GM10847 (cell line): ENCODE measurements around the gene LRRC47.

ENCODE experiments used
- POLR2A ChIP-seq: IDR thresholded peaks from 2 replicates; pipeline ENCODE4 v1.6.1; 2011; ENCODE audit not compliant: insufficient read length; ENCODE audit errors: extremely low read depth

LRRC47 gene

DNA sequence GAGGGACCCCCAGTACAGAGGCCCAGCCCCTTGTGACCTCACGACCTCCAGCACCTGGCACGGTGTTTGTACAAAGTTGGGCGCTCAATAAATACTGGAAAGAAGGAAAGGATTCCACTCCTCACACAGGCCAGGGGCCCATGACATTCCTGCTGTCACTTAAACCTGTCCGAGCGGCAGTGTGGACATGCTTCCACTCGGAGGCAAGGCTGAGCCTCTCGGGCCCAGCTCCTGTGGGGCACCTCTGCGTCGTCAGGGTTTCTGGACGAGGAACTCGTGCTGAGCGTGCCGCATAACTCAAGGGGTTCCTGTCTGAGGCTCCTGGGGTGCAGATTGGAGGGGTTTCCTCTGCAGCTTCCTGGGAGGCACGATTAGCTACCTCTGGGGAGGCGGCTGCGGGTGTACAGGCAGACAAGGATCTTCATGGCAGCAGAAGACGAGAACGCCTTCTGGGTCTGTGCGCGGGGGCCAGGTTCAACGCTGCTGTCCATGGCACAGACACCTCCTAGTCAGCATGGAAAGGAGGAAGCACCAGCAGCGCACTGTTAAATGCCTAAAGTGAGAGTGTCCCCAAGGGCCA, 27.4 kb downstream of the LRRC47 start:
- no peak for TF ChIP-seq POLR2A

DNA sequence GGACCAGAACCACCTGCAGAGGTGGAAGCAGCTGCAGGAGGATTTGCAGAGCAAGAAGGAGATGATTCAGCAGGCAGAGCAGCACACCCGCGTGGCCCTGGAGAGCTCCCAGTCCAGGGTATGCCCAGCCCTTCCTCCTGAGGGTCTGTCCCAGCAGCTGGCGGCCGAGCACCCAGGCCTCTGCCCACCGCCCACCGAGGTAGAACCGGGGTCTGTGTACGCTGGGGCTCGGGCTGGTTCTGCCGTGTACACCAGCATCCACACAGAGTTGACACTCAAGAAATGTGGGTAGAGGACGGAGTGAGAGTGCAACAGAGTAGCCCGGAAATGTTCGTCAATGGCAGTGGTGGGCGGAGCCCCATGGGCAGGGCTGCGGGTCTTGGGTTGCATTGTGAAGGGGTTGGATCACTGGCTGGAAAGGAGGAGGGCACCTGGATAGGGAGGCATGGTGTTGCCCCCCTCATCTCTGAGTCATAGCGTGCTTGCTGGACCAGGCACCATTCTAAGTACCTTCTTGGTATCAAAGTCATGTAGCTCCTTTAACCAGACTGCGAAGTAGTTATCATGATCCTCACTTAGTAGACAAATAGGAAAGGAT, 28.9 kb downstream of the LRRC47 start:
- no peak for TF ChIP-seq POLR2A

DNA sequence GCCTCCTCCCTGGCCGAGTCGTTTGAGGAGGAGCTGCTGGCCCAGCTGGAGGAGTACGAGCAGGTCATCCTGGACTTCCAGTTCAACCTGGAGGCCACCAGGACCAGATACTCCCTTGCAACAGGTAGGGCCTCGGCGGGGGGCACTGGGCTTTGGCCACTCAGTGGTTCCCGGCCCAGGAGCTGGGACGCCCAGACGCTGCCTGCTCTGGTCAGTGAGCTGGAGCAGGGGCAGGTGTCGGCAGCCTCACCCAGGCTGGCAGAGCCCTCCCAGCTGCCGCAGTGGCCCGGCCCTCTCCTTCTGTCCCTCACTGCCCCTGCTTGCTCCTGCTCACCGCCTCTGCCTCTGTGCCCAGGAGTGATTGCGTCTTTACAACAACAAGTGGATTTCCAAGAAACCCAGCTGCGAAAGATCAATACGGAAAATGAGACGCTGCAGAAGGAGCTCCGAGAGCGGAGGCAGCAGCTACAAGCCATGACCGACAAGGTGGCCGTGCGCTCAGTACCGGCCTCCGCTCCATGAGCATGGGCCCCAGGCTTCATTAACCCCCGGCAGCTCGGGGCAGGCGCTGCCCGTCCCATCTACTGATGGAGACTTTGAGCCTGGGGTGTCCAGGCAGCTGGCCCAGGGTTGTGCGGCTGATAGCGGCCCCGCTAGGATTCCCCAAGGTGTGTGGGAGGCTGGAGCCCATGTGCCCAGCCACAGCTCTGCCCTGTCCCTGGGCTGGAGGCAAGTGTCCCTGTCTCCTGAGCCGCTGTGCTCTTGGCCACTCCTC, 32.8 kb downstream of the LRRC47 start:
- no peak for TF ChIP-seq POLR2A

DNA sequence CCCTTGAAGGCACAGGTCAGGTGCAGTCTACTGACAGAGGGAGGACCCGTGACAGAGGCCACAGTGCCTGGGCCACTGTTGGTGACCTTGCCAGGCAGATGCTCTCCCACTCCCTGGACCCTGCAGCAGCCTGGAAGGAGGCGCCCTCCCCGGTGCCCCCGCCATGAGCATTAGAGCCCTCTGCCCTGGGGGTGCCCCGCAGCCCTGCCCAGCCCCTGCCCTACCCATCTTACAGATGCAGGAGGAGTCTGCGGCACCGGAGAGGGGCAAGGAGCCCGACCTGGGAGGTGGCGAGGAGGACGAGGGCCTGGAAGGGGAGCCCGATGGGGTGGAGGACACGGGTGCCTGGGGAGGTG, 33.4 kb downstream of the LRRC47 start:
- TF ChIP-seq POLR2A = no peak

DNA sequence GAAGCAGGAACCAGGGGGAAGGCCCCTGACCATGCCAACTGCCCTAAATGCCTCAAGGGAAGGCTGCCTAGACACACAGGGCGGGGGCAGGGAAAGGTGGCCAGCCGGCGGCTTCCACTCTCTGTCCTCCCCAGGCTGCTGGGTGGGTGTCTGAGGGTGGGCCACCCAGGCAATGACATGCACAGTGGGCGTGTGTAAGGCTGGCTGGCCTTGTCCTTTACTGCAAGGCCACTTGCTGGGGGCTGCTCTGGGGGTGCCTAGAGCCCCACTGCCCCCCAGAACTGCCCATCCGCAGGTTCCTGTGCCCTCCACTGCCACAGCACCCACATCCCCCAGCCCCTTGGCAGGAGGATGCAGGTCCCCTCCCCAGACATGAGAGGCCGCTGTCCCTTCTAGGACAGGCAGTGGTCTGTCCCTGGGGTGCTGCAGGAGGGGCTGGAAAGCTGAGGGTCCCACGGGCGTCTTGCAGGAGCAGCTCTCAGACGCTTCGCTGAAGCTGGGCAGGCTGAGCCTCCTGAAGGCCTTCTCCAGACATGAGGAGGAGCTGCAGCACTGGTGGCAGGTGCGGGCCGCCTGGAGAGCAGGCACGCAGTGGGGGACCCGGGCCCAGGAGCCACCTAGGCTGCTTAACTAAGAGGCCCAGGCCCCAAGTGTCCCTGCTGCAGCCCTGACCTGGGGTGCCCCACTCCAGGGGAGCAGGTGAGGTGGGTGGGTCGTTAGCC, 34.0 kb downstream of the LRRC47 start:
- TF ChIP-seq POLR2A = no peak

DNA sequence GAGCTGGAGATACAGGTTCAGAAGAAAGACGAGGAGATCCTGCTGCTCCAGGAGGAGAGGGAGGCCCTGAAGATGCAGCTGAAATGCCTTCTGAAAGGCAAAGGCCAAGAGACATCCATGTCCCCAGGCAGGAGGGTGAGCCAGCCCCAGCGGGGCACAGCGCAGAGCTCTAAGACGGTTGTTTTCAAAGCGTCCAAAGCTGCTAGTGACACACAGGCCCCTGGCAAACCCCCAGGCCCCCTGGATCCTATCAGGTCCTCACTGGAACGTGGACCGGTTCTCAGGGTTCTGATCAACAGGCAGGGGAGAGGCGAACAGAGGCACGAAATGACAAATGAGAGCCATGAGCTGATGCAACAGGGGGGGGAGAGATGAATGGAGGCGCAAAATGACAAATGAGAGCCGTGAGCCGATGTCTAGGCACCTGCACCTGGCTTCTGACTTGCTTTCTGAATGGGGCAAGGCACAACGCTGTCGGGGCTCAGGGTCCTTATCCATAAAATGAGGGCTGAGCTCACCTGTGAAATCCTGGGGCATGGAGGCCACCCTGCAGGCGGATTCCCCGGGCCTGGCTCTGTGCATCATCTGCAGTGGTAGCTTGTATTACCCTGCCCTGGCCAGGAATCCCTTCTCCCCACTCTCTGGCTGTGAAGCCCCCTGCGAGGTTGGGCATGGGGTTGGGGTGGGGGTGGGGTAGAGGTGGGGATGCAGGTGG, 34.8 kb downstream of the LRRC47 start:
- no peak for TF ChIP-seq POLR2A

DNA sequence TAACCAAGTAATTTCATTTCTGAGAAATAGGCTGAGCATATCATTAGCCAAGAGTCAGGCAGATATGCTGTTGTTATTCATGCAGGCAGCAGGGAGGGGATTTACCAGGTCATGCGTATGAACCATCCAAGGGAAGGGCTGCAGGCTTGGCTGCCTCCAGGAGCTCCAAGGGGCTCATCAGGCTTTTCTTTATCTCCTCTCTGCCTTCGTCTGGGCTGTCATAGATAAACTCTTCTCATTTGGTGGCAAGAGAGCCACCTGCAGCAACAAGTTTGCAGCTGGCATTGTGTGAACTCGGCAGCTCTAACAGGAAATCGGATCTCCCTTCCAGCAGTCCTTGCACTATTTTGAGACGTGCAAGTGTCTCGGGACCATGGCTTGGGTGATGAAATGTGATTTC, 36.5 kb downstream of the LRRC47 start:
- TF ChIP-seq POLR2A = no peak

DNA sequence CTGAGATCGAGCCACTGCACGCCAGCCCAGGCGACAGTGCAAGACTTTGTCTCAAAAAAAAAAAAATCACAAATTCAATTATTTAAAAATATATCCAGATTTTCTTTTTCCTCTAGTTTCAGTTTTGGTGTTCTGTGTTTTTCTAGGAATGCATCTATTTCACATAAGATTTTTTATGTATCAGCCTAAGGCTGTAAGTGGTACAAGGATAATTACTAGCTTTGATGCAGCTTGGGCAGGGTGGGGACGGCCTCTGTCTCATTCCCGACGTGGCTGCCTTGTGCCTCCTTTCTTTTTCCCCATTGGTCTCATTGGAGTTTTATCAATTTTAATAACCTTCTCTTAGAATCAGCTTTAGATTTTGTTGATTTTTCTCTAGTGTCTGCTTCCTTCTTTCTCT, 37.1 kb downstream of the LRRC47 start:
- no peak for TF ChIP-seq POLR2A

DNA sequence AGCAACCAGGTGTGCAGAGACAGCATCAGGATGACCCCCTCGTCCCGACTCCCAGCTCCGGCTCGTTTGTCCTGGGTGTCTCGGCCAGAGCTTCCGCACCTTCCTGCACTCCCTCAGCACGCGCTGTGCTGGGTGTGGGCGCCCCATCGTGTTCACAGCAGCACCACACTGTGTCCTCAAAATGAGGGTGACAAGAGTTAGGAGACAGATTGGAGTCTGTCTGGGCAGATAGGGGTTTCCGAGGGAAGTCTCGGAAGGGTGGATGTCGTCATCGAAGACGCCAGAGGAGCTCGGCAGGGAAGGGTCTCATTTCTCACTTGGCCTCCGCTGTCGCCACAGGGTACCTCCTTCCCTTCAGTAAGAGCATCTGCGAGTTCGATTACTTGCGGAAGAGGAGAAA, 39.9 kb downstream of the LRRC47 start:
- no peak for TF ChIP-seq POLR2A

DNA sequence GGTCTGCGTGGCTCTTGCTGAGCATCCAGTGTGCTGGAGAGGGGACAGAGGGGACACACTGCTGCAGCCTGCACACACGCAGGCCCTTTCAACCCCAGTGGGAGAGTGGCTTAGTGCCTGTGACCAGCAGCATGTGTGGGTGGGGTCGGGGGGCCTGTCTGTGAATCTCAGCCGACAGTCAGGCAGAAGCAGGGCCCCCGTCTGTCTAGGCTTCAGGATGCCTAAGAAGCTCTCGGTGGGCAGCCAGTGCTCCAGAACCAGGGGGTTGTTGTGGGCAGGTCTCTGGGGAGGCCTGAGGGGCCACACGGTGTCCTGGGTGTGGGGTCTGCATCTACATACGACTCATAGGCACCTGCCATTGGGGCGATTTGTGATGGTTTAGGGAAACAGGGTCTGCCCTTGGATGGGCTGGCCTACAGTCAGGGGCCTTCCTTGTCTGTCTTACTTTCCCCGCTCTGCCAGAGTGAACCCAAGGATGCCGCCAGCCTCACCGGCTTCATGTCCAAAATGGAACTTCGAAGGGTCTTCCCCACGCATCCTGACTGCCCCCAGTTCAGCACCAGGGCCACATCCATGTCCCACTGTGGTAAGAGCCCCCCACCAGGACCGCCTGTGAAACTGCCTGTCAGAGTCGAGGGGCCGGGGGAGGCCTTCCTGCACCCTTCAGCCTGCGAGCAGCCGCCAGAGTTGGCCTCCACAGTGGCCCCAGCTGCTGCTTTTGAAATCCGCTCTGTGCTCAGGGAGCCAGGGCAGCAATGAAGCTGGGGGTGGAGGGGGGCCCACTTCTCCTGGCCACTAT, 42.4 kb downstream of the LRRC47 start:
- no peak for TF ChIP-seq POLR2A

DNA sequence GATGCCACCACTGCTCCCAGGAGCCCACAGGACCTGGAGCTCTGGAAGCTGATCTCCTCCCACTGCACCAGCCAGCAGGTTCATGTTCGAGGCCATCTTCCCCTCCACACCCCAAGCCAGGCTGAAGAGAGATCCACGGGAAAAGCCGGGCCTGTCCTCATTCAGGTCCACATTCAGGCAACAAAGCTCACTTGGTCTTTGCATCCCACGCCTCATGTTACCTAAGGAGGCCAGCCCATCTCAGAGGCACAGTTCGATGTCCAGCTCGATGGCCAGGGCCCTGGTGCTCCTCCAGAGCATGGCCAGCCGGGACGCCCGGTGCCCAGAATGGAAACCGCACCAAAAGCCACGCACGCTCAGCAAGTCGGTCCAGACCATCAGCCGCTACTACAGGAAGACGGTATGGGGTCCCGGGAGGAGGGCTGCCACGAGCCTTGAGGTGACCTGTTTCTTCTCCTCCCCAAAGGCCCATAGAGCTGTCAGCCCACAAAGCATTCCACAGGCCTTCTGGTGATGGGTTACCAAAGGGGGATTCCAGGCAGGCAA, 43.8 kb downstream of the LRRC47 start, which contains the start of gene CCDC27:
Gene CCDC27, plus strand, starts transcription at position 51 of the 546 bp plus-strand sequence. Its CDS starts 32 bp downstream, at position 83.
- no peak for TF ChIP-seq POLR2A

DNA sequence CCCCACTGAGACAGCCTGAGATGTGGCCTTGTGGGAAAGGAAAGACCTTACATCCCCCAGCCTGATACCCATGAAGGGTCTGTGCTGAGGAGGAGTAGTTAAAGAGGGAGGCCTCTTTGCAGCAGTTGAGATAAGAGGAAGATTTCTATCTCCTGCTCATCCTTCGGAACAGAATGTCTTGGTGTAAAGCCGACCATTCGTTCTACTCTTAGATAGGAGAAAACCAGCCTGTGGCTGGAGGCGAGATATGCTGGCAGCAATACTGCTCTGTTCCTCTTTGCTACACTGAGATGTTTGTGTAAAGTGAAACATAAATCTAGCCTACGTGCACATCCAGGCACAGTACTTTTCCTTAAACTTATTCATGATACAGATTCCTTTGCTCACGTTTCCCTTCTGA, 45.6 kb downstream of the LRRC47 start:
- no peak for TF ChIP-seq POLR2A

DNA sequence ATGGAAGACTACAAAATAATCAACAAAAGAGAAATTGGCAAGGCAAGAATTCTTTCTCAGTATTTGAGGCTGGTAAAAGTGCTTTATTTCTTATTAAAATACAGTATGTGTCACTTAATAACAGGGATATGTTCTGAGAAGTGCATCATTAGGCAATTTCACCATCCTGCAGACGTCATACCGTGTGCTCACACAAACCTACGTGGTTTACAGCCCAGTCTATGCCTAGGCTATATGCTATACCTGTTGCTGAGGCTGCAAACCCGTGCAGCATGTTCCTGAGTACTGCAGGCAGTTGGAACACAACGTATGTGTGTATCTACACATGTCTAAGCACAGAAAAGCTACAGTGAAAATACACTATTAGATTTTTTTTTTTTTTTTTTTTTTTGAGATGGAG, 46.8 kb downstream of the LRRC47 start:
- no peak for TF ChIP-seq POLR2A

DNA sequence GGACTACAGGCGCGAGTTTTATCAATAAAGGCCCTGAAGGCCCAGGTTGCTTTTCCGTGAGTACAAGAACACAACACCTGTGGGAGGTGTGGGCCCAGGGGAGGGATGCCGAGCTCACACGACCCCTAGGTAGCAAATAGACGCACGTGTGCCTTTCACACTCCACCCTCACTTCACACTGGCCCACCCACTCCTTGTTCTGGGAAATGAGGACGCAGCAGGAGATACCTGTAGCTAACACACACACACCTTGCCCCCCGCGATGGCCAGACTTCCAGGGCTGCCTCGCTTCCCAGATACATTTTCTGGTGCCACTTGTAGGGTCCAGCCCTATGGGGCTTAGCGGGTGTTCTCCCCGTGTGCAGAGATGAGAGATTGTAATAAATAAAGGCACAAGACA, 48.4 kb downstream of the LRRC47 start:
- TF ChIP-seq POLR2A = no peak
